Measurements from ENCODE around the gene F2R. TPM values are rescaled to one million over a fixed set of nuclear protein-coding genes. Genes with fewer than 3 reads are reported as not detected.

F2R gene
- total and polyA plus RNA-seq, 2 of the 8 experiments (the other 6 are each of a cell fraction or from before 2014, with no cell fraction given): 23.8 to 29.1 TPM

DNA sequence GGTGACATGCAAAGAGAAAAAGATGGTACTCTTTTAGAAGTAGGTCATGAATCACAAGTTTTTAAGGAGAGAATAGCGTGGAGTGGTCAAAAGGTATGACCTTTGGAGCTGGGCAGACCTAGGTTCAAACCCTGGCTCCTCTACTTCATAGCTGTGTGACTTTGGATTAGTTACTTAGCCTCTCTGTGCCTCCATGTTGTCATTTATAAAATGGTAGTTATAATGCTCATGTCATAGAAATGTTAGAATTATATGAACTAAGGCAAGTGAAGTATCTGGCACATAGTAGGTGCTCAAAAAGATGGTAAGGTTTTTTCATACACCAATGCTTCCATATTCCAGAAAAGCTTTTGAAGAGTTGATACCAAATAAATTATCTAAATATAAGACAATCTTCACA is 7.3 kb downstream of the F2R start (continued):
- TF ChIP-seq BCL11A (IDR thresholded peaks at IDR 0.05; ENCODE audit: low read depth in 2 of 2, low read length in 2 of 2) (no peak), CREB1 (IDR thresholded peaks at IDR 0.05) (no peak), HDAC2 (IDR thresholded peaks at IDR 0.05; ENCODE audit: borderline replicate concordance in 1 of 2, low read depth in 2 of 2, low read length in 2 of 2) (no peak)

All from H1 (cell line).